Activated CD4-positive, CD25-positive, alpha-beta regulatory T cell treated with anti-CD3 and anti-CD28 coated beads, Interleukin-2, amount 50 U/mL, for 16 hours (primary cell): Measurements from ENCODE around the gene IGSF9.

Experiments
- DNase-seq: peaks from one replicate; pipeline ENCODE4 v3.0.0-alpha.2; 2020; ENCODE audit warnings: low read depth, low spot score

Gene IGSF9

DNA sequence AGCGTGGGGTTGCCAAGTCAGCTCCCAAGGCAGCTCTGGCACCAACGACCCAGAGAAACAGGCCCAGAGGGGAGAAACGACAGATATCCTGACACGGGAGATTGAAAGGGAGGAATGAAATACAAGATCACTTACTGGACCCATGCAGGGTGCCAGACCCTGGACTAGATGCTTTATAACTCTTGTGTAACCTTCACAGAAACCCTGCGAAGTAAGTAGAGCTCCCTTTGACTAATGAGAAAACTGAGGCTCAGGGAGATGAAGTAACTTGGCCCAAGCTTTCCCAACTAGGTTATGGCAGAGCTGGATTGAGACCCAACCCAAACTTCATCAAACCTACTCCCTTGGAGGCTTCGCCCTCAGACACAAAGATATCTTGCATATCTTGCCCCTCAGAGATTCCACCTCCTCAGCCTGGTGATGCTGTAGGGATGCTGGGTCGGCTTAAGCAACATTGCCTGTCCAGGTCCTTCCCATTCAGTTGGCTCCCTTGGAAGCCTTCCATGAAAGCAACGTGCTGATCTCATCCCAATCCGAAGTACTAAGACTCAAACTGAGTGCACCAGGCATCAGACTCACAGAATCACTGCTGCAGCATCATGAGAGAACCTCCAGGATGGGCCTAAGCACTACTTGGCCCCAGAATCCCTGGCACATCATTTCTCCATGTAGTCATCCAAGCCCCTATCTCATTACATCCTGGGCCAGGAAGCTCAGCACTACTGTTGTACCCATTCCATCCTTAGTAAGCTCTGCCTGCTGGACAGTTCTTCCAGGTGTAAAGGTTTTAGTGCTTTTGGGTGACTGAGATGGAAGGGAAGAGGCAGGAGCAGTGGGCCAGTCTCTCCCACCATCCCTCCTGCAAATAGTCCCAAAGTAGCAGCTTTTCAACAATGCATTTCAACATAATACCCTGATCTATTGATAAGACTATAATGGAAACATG is 1.1 kb upstream of the IGSF9 start:
- DNase-seq: no peak

DNA sequence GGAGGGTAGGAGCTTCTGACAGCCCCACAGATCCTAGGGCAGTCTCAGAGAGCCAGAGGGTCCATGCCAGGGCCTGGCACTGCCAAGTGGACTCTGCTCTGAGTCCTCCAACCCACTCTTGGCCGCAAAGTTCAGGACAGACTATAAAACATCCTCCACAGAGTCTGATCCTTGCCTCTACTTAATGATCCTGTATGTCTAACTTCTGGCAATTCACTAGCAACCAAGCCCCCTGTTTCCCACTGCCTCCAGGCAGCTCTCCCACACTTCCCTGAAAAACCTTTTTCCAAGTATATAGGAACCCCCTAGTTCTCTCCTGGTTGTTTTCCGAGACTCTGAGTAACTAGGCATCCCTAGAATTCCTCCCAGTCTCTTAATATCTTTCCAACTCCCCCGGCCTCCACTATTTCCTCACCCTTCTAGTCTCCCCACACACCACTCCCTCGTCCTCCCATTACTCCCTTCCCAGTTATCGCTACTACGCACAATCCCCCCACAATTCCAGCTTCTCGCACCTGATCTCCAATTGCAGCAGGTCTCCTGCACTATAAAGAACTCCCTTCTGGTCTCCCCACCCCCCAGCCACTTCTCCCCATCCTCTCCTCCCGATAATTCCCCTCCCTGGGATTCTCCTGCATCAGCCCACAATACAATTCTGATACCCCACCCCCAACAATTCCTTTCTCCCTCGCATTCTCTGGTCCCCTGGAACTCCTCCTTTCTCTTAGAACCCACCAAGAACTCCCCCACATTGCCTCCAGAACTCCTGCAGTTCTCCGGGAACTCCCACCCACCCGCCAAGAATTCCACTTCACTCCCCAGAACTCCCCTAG is 574 bp downstream of the IGSF9 start:
- no peak for DNase-seq

DNA sequence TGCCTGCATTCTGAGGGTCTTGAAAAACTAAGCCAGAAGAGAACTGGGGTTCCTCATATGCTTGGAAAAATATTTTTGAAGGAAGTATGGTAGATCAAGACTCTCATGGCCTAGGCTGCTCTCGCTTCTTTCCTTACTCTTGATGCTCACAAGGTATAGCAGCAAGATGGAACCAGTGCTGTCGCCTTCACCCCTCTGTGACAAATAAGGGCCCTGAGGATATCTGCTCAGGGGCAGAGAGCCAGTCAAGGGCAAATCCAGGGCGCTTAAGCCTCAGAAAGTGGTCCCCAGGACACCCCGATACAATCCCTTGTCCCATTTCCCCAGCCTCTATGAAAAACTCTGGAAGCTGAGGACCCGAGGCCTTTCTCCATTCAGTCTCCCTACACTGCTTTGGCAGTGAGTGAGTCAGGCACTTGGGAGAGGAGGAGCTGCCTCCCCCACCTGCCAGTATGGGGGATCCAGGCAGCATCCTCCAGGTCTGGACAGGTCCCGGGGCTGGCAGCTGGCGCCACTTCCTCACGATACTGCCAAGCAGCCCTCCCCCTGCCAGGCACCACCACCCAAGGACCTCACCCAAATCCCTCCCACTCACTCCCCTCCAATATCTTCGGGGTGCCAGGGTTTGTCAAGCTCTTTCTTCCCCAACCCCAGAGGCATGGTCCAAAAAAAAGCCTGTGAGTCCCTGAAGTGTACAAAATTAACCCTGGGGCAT is 1.3 kb downstream of the IGSF9 start:
- no peak for DNase-seq

DNA sequence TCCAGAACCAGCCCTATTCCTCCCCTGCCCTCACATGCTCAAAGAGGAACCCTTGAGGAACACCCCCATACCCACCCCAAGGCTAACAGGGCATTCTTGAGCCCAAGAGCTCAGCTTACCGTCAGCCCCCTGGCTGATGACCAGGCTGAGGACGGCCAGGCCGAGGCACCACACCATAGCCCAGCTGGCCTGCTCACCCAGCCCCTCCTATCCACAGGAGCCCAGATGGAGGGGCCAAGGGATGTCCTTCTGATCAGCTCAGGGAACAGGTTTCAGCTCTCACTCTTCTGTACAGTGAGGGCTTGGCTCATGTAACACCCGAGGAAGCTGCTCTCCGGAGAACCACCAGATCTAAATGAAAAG is 2.2 kb downstream of the IGSF9 start:
- no peak for DNase-seq

DNA sequence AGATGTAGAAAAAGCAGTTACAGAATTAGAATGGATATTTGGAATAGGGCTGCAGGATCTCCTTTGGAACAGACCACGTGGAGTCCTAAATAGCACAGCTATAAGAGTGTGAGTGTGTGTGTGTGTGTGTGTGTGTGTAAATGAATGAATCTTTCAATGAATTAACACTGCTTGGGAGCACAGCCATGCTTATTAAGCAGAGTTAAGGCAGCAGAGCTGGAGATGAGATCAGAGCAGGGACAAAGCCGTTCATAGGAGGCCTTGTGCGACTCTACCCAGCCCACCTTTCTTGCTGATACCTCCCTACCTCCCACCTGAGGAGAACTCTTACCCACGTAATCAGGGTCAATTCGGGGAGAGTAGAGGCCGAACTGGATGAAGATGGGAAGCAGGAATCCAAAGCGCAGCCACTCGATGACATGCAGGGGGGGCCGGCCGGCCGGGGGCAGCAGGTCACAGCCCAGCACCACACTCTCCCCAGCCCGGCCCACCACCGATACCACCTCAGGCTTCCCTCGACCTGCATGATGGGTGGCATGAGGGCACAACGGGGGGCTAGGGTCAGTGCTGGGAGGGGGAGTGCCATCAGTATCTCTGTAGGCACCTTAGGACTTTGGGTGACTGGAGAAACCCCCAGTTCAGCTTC is 2.7 kb downstream of the IGSF9 start:
- no peak for DNase-seq

DNA sequence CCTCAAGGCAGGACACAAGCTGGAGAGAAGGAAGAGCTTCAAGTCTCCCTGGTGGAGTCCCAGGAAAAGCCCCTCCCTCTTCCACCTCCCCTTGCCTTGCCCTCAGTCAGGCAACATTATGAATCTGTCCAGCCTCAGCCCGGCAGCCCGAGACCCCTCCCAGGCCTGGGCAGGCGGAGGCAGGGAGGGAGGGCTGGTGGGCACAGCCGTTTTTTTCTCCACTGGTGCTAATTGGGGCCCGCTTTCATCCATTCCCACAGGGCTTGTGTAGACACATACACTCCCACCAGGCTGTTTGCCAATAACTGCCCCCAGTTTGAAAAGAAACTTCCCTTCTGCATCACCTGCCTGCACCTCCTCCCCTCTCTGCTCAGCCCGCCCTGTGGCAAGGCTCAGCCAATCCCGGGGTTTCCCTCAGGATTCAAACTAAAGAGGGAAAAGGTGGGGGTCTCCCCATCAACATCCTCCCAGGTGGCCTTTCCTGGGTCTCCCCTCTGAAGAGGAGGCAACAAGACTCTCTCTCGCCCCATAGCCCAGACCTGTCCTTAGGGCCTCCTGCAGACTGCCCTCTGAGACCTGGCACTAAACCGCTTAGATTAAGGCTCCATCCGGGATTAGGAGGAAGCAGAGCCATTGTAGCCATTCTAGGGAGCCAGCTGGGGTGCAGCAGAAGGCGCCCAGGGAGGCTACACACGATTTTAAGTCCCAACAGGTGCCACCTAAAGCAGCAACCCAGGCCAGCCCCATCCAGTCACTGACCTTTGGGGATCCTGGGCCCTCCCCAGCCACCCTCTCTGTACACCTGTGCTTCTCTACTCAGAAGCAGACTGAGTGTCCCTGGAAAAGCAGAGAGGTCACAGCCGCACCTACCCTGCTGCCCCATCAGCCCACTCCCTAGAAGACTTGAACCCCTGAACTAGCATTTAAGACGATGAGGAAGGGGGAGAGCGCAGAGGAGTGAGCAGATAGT is 3.5 kb downstream of the IGSF9 start:
- DNase-seq: no peak

DNA sequence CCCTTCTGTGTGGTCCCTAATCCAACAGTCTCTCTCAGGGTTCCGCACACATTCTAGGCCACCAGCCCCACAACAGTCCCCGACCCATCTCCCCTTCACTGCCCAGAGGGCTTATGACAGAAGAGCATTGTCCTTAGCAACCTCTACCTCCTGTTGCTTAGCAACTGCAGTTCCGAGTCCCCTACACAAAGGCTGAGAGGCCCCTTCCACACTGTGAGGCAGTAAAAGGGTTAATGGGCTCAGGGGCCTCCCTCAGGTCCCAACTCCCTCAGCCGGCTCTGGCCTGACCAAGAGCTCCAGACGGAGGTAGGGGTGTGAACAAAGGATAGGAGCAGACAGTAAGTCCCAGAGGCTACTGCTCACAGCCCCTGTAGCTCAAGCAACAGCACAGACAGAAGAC is 4.3 kb downstream of the IGSF9 start:
- DNase-seq: no peak

DNA sequence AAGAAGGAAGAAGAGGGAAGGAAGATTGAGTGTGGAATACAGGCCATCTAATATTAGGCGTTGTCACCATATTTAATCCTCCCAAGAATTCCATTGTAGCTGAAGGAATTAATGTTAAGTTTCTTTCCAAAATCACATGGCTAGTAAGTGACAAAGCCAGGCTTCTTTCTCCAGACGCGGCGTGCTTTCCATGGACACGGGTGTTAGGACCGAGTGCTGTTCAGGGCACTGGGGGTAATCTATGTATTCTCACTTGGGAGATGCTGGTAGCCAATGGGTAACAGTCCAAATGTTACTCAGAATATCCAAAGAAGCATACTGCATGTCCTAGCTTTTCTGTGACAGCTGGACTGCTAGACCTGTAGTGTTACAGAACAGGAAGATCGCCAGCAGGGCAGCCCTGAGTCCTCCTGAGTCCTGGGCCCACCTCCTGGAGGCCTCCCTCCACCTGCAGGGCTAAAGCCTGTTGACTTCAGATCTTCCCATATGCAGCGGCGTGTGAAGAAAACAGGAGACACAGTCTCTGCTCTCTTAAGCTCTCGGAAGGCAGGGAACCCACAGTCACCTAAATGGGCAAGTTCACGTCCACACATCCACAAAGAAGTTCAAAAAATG is 5.3 kb downstream of the IGSF9 start:
- no peak for DNase-seq

DNA sequence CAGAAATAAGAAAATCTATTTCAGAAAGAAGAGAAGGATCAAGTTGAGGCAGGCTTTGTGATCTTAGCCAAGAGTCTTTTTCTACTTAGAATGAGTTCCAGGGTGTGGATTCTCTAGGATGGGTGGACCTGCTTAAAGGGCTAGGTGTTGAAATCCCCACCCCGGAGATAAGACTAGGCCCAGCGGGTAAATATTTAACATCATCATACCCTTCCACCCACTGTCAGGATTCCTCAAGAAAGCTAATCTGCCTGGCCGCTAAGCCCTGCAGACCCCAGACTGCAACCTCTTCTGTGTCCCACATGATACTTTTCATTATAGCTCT is 5.8 kb downstream of the IGSF9 start:
- no peak for DNase-seq

DNA sequence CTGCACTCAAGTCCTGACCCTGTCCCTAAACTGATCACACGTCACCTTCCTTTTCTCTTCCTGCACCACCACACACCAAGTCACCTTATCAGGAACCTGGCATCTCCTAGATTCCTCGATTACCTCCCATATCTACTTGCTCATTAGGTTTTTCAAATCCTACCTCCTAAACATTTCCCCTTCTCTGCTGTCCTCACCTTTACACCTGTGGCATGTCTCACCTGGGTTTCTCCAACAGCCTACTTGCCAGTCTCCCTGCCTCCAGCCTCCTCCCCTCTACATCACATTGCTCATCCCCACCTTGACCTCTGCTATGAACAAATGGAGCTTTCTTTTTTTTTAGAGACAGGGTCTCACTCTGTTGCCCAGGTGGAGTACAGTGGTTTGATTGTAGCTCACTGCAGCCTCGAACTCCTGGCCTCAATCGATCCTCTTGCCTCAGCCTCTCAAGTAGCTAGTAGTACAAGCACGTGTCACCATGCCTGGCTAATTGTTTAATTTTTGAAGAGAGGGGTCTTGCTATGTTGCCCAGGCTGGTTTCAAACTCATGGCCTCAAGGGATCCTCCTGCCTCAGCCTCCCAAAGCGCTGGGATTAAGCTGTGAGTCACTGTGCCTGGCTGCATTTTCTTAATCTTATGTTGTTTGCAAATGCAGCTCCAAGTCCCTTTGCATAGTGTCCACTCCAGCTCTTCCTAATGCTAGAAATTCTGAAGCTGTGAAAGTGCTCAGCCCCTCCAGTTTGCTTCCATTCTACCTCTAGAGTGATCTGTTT is 6.3 kb downstream of the IGSF9 start:
- DNase-seq: no peak

DNA sequence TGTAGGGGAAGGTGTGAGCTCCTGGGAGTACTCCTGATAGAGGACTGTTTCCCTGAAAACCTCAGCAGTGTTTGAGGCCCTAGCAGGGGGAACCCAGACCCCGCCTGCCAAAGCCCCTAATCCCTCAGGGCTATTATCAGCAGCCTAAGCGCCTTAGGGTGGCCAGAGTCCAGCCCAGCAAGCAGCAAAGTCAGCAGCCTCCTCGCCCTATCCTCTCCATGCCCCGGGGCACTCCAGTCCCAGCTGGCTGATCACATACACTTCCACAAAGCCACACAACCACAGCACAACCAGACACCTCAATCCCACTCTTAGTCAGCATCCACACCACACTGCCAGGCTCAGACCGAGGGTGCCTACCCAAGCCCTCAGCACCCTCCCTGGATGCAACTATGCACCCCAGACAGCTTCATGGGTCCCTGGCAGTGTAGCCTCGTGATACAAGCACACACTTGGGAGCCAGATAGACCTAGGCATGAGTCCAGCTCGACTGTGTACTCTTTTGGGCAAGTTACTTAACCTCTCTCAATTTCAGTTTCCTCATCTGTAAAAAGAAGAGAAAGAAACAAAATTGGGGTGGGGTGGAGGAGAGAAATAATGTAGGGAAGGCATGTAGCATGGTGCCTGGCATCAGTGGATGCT is 7.1 kb downstream of the IGSF9 start:
- no peak for DNase-seq

DNA sequence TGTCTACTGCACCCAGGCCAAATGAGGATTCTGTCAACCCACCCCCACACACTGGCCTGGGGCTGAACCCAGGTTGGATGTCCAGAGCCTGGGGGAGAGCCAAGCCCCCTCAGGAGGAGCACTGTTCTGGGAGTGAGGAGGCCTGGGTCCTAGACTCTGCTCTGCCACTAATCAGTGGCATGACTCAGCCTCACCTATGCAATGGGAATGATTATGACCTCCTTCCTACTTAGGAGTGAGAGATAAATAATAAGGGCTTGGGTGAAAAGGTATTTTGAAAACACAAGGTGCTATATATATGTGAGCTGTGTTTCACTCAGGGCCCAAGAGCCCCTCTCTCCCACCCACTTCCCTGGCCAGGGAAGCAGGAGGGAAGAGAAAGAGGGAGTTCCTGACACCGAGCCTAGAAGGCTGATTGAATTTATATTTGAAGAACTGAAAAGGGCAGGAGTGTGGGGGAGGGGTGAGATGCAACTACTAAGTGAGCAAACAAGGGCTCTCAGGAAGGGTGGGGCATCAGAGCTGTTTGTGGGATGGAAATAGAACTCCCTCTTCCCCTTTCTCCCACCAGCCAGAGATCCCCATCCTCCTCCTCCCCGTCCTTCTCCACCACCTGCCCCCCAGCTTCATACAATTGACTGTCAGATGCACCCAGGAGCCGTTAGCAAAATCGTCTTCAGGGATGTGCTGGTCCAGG is 8.2 kb downstream of the IGSF9 start:
- no peak for DNase-seq

DNA sequence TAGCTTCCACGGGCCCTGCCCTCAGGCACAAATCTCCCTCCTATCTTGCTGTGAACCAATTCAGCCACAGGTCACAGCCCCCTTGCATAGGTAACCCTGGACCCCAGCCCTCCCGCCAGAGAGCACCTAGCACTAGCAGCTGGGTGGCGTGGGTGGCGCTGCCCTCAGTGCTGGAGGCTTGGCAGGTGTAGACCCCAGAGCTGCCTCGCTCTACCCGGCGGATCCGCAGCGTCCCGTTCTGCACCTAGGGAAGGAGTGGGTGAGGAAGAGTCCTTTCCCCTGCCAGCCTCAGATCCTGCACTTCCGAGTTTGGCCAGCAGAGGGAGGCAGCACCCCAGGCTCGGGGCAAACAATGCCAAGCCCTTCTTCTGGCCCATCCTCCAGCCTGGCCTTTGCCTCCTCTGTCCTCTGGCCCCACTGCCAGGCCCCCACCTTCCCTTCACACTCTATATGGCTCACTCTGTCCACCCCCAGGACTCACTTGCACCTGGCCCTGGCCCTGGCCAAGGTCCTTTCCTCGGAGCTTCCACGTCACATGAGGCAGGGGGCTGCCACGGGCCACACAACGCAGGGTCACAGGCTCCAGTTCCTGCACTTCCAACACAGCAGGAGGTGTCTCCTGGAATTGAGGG is 9.0 kb downstream of the IGSF9 start:
- peak; percentile 67 for DNase-seq

DNA sequence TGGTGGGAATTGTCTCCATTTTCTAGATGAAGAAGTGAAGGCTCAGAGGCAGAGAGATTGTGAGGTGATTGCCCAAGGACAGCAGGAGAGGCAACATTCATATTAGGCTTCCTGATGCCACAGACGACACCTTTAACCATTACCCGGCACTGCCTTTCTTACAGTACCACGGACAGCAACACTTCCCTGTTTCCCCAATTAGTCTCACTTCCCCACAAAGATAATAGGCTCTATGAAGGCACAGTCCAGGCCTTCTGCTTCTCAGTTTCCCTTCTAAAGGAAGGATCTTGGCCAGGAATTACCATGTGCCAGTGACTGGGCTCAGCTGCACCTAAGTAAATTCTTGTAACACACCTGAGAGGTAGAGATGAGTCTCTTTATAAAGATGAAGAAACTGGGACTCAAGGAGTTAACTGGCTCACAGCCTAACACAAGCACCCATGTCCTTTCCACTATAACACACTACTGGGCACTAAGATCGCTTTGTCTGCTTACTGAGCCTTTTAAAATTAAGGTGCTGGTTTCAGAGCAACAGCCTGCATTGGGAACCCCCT is 9.6 kb downstream of the IGSF9 start:
- no peak for DNase-seq

DNA sequence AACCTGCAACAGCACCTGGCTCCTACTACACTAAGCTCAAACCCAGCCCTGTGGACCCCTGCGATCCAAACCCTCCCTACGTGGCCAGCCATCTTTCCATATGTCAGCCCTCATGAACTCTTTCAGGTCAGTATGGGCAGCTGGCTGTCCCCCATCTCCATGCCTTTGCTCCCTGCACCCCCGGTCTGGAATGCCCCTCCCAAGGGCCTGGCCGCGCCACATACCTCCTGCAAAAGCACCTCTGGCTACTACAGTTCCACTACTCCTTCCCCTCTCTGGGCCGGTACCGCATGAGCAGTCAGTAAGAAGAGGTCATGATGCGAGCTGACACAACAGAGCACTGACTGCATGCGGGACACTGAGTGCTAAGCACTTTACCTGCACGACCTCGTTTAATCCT is 10.1 kb downstream of the IGSF9 start:
- DNase-seq: no peak

DNA sequence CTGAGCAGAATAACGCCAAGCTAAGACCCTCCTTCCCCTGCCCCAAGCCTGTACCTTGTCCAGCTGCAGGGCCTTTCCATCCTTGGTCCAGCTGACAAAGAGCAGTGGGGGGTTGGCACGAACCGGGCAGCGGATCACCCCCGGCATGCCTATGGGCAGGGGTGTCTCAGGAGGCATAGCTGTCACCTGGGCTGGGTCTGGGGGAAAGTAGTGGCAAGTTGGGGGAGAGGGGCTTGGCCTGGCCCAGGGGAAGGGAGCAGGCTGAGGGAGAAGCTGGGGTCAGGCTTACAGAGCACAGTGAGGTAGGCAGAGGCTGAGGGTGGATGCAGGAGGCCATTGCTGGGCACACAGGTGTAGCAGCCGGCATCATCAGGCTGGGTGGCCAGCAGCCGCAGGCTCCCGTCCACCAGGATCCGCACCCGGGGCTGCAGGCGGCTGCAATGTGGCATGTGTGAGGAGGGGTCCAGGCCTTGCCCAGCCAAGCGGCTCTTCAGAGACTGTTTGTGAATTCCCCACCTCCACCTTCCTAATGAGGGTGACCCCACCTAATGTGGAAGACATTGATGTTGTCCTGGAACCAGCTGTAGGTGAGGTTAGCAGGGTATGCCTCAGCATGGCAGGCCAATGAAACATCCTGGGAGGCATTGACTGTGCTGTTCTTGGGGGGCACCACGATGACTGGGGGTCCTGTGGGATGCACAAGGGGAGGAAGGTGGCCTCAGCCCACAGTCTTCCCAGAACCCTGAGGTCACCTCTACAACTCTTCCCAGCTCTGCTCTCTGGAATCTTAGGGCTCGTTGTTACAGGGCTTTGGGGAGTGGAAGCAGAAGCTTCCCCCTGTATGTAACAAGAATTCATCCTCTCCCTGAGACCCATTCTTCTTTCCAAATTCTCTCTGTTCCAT is 11.0 kb downstream of the IGSF9 start:
- no peak for DNase-seq
